Trophoblast cell (in vitro differentiated cells and primary cell): ENCODE results near the gene KCNE1.

Experiments used
- DNase-seq, 2 donors: peaks; one replicate each; pipeline ENCODE4 v3.0.0-alpha.2; 2016
- H2AFZ ChIP-seq: 2 replicates; pipeline ENCODE4 v1.6.1; 2013; ENCODE audit warnings: low read length, moderate library complexity, mild to moderate bottlenecking; ENCODE audit not compliant: insufficient read depth, poor library complexity
- H2AK5ac ChIP-seq: 2 replicates; pipeline ENCODE4 v1.6.1; 2013; ENCODE audit warnings: mild to moderate bottlenecking, low read length
- H2BK120ac ChIP-seq: 2 replicates; pipeline ENCODE4 v1.6.1; 2013; ENCODE audit warnings: low read length, mild to moderate bottlenecking, moderate library complexity; ENCODE audit not compliant: insufficient read depth, poor library complexity
- H2BK12ac ChIP-seq: 2 replicates; pipeline ENCODE4 v1.6.1; 2013; ENCODE audit warnings: mild to moderate bottlenecking, low read length, moderate library complexity
- H2BK5ac ChIP-seq: 2 replicates; pipeline ENCODE4 v1.6.1; 2013; ENCODE audit warnings: low read length, low read depth, moderate library complexity, mild to moderate bottlenecking; ENCODE audit not compliant: poor library complexity
- H3K14ac ChIP-seq: 2 replicates; pipeline ENCODE4 v1.6.1; 2013; ENCODE audit warnings: mild to moderate bottlenecking, low read length
- H3K18ac ChIP-seq: 2 replicates; pipeline ENCODE4 v1.6.1; 2013; ENCODE audit warnings: mild to moderate bottlenecking, low read length
- H3K23ac ChIP-seq: 2 replicates; pipeline ENCODE4 v1.6.1; 2013; ENCODE audit warnings: low read length
- H3K27ac ChIP-seq: 2 replicates; pipeline ENCODE4 v1.5.1; 2013; ENCODE audit warnings: low read depth, mild to moderate bottlenecking, inconsistent platforms, low read length, moderate library complexity
- H3K27me3 ChIP-seq: 2 replicates; pipeline ENCODE4 v1.6.1; 2013; ENCODE audit warnings: inconsistent platforms, mild to moderate bottlenecking, low read length, moderate library complexity; ENCODE audit not compliant: insufficient read depth
- H3K36me3 ChIP-seq, 2 experiments: 1 replicate in 1 of 2; 2 replicates in 1 of 2; pipeline ENCODE4 v1.6.1; 2013; ENCODE audit warnings: low read length in 2 of 2, mild to moderate bottlenecking in 2 of 2, moderate library complexity in 1 of 2; ENCODE audit not compliant: insufficient read depth in 2 of 2, control insufficient read depth in 1 of 2
- H3K4ac ChIP-seq: 2 replicates; pipeline ENCODE4 v1.6.1; 2013; ENCODE audit warnings: low read depth, mild to moderate bottlenecking, low read length, moderate library complexity
- H3K4me1 ChIP-seq, 2 experiments: 1 replicate in 1 of 2; 2 replicates in 1 of 2; pipeline ENCODE4 v1.6.1; 2013; ENCODE audit warnings: low read length in 2 of 2, mild to moderate bottlenecking in 2 of 2, moderate library complexity in 1 of 2; ENCODE audit not compliant: insufficient read depth in 2 of 2, control insufficient read depth in 1 of 2
- H3K4me2 ChIP-seq: 2 replicates; pipeline ENCODE4 v1.6.1; 2013; ENCODE audit warnings: inconsistent platforms, mild to moderate bottlenecking, low read length, moderate library complexity
- H3K4me3 ChIP-seq: 2 replicates; pipeline ENCODE4 v1.5.1; 2013; ENCODE audit warnings: mild to moderate bottlenecking, low read depth, low read length, inconsistent platforms
- H3K79me1 ChIP-seq: one replicate; pipeline ENCODE4 v1.6.1; 2013; ENCODE audit warnings: low read length
- H3K79me2 ChIP-seq: 2 replicates; pipeline ENCODE4 v1.6.1; 2013; ENCODE audit warnings: low read length, mild to moderate bottlenecking; ENCODE audit not compliant: control insufficient read depth, insufficient read depth, poor library complexity
- H3K9ac ChIP-seq: 2 replicates; pipeline ENCODE4 v1.6.1; 2013; ENCODE audit warnings: mild to moderate bottlenecking, low read length
- H3K9me3 ChIP-seq: 2 replicates; pipeline ENCODE4 v1.6.1; 2013; ENCODE audit warnings: low read depth, mild to moderate bottlenecking, control low read depth, inconsistent platforms, low read length; ENCODE audit not compliant: insufficient read depth
- H4K12ac ChIP-seq: 2 replicates; pipeline ENCODE4 v1.6.1; 2013; ENCODE audit warnings: low read depth, mild to moderate bottlenecking, low read length, moderate library complexity
- H4K8ac ChIP-seq: 2 replicates; pipeline ENCODE4 v1.6.1; 2013; ENCODE audit warnings: low read depth, mild to moderate bottlenecking, low read length, moderate library complexity
- H4K91ac ChIP-seq: one replicate; pipeline ENCODE4 v1.6.1; 2013; ENCODE audit warnings: low read depth, mild to moderate bottlenecking, low read length, moderate library complexity
- WGBS: extraction: QIAGEN DNeasy Blood & Tissue Kit; methylation state at CpG from one replicate; pipeline ENCODE4 v1.1.7; 2013; ENCODE audit warnings: missing lambda C conversion rate; ENCODE audit not compliant: insufficient read length, insufficient coverage; ENCODE audit errors: extremely low coverage; 5-methylcytosine and 5-hydroxymethylcytosine counted together

The KCNE1 gene

DNA sequence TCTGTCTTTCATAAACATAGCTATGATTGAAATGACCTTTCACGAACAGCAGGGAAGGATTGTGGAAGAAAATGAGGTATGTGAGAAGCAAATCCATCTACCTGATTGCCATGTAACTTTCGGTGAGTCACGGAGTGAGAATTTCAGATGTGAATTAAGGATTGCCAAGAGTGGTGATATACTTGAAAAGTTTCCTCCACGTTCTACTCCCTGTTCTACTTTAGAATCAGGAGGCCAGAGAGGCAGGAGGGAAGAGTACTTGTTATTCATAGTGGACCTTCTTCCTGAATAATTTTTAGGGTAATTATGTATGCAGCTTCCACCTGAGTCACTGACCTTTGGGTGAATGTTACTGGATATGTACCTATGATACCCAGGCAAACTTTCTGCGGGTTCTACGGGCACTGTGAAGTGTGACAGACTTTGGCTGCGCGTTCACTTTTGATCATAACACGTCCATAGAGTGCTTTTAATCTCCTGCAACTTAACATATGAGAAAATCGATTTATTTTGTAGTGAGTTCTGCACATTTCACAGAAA, 2.6 kb upstream of the KCNE1 start:
- Histone ChIP-seq H2BK12ac (no peak overlapping the region), H3K36me3 (peaks cover 14 to 19% of the 10 kb centered on the region in 2 experiments), H3K79me1 (peaks cover 2% of the 10 kb centered on the region), H3K4me3 (no peak overlapping the region), H2AK5ac (no peak overlapping the region), H3K18ac (no peak overlapping the region), H4K8ac (no peak overlapping the region), H3K27ac (no peak overlapping the region), H3K4me2 (no peak overlapping the region), H2BK5ac (no peak overlapping the region), H3K23ac (no peak overlapping the region), H3K4ac (no peak overlapping the region), H3K79me2 (no peaks in the 10 kb centered on the region), H3K9ac (no peak overlapping the region), H3K14ac (no peak overlapping the region), H4K91ac (no peak overlapping the region), H3K27me3 (no peaks in the 10 kb centered on the region), H2AFZ (no peak overlapping the region), H4K12ac (no peak overlapping the region), H2BK120ac (no peak overlapping the region), H3K4me1 (peaks cover 4% of the 10 kb centered on the region in 2 experiments), H3K9me3 (no peaks in the 10 kb centered on the region)
- WGBS = no CpG with 5 or more reads among the region's 10 CpGs
- peak; percentile 53 to 82 for DNase-seq

DNA sequence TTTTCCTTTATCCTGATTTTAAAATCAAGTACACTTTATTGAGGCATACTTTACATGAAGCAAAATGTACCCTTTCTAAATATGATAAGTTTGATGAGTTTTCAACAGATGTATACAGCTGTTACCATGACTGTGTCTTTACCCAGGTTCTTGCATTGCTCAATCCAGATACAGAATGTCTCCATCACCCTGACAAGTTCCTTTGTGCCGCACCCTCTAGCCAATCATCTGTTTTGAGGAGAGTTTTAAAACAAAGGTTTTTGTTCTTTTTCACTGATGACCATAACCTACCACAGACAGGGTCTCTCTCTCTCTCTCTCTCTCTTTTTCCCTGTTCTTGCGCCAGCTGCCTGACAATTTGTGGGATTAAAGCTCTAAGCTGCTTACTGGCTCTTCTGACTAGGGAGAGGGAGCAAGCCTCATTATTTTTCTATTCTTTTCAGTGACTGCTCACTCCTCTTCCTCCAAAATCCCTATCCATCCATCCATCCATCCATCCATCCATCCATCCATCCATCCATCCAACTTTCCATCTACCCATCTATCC, 1.2 kb upstream of the KCNE1 start:
- H3K27me3 ChIP-seq = no peaks in the 10 kb centered on the region
- H3K27ac ChIP-seq = no peak overlapping the region
- H2BK12ac ChIP-seq = no peak overlapping the region
- no peak overlapping the region for H4K91ac ChIP-seq
- H2AFZ ChIP-seq = no peak overlapping the region
- no peak overlapping the region for H3K9ac ChIP-seq
- H3K18ac ChIP-seq = no peak overlapping the region
- H2AK5ac ChIP-seq = no peak overlapping the region
- H3K4me1 ChIP-seq = no peaks in the 10 kb centered on the region
- H3K36me3 ChIP-seq = peaks cover 5 to 11% of the 10 kb centered on the region in 2 experiments
- H3K4me3 ChIP-seq = no peak overlapping the region
- H3K4me2 ChIP-seq = no peak overlapping the region
- H4K12ac ChIP-seq = no peak overlapping the region
- H3K9me3 ChIP-seq = no peaks in the 10 kb centered on the region
- WGBS = no CpG with 5 or more reads among the region's 2 CpGs
- peak in 1 of 2 donors; percentile 27 for DNase-seq
- no peak overlapping the region for H3K14ac ChIP-seq
- H3K4ac ChIP-seq = no peak overlapping the region
- no peak overlapping the region for H4K8ac ChIP-seq
- no peak overlapping the region for H3K23ac ChIP-seq
- no peaks in the 10 kb centered on the region for H3K79me2 ChIP-seq
- no peak overlapping the region for H2BK5ac ChIP-seq
- no peak overlapping the region for H2BK120ac ChIP-seq
- peaks cover 2% of the 10 kb centered on the region for H3K79me1 ChIP-seq

DNA sequence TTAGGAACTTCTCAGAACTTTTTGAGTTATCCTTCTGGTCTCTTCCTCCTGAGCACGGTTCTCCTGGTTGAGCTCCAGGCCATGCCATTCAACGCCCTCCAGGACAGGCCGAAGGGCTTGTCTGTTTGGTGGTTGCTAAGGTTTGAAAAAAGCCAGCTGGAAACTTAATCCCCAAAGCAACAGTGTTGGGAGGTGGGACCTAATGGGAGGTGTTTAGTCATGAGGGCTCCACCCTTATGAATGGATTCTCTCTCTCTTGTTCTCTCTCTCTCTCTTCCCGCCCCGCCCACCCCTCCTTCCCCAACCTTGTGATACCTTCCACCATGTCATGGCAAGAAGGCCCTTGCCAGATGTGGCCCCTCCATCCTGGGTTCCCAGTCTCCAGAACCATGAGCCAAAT, 829 bp downstream of the KCNE1 start:
- H3K18ac ChIP-seq = no peak overlapping the region
- H3K9ac ChIP-seq = no peak overlapping the region
- H3K79me2 ChIP-seq = no peaks in the 10 kb centered on the region
- no peak overlapping the region for H3K23ac ChIP-seq
- H2BK12ac ChIP-seq = no peak overlapping the region
- no peak overlapping the region for H3K14ac ChIP-seq
- H3K36me3 ChIP-seq = no peaks in the 10 kb centered on the region
- no peak overlapping the region for H2BK120ac ChIP-seq
- no peaks in the 10 kb centered on the region for H3K4me1 ChIP-seq
- H3K79me1 ChIP-seq = peaks cover 2% of the 10 kb centered on the region
- no peak overlapping the region for H3K27ac ChIP-seq
- no peak overlapping the region for H3K4me3 ChIP-seq
- no peak overlapping the region for H3K4ac ChIP-seq
- DNase-seq = no peak
- H2AK5ac ChIP-seq = no peak overlapping the region
- H3K9me3 ChIP-seq = no peaks in the 10 kb centered on the region
- no peaks in the 10 kb centered on the region for H3K27me3 ChIP-seq
- H4K91ac ChIP-seq = no peak overlapping the region
- no peak overlapping the region for H2AFZ ChIP-seq
- H4K8ac ChIP-seq = no peak overlapping the region
- WGBS = no CpG with 5 or more reads among the region's 5 CpGs
- no peak overlapping the region for H4K12ac ChIP-seq
- no peak overlapping the region for H2BK5ac ChIP-seq
- H3K4me2 ChIP-seq = no peak overlapping the region

DNA sequence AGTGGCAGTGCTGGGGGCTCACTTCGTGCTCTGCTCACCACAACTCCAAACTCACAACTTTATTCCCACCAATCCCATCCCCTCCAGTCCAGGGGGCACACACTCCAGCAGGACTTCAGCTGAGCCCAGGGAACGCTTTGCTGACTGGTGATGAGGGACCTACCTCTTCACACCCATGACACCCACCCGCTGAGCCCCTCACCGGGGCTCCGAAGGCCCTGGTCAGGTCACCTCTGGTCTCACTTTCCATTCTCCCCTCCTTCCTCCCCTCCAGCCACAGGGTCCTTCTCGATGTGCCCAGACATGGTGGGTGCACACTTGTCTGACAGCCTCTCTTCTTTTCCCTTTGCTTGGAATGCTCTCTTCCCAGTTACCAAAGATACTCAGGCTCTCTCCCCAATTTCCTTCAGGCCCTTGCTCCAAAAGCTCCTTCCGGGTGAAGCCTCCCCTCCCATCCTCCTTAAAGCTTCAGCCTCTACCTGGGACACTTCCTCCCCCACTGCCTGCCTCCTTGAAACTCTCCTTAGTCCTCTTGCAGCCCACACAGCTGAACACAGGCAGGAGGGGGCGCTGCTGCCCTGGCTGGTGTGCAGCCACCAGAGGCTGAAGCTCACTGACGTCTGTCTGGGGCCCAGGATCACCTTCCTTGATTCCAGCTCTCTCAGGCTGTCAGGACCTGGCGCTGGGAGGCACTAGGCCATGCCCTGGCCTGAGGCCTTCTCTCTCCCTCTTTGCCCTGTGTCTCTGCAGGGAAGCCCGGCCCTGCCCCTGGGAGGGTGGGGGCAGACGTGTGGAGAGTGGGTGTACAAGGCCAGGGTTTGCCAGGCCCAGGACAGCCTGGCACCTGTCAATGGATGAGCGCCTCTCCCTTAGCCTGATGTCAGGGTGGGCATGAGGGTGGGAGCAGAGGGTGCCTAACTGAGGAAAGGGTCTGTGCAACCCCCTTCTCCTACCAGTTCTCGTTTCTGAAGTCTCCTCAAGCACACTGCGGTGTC, 1.6 kb downstream of the KCNE1 start:
- H3K79me1 ChIP-seq = peaks cover 2% of the 10 kb centered on the region
- peak overlapping the region; percentile 8 for H4K91ac ChIP-seq
- no peaks in the 10 kb centered on the region for H3K9me3 ChIP-seq
- no peaks in the 10 kb centered on the region for H3K36me3 ChIP-seq
- no peak overlapping the region for H3K4me2 ChIP-seq
- H3K27ac ChIP-seq = no peak overlapping the region
- no peak overlapping the region for H2AK5ac ChIP-seq
- H3K4me3 ChIP-seq = no peak overlapping the region
- H3K4ac ChIP-seq = no peak overlapping the region
- peak overlapping the region; percentile 5 for H2BK12ac ChIP-seq
- no peak overlapping the region for H2AFZ ChIP-seq
- no peak overlapping the region for H2BK5ac ChIP-seq
- WGBS = no CpG with 5 or more reads among the region's 15 CpGs
- H3K9ac ChIP-seq = no peak overlapping the region
- no peak overlapping the region for H3K14ac ChIP-seq
- no peak overlapping the region for H4K8ac ChIP-seq
- H4K12ac ChIP-seq = no peak overlapping the region
- H3K79me2 ChIP-seq = no peaks in the 10 kb centered on the region
- peak; percentile 77 to 85 for DNase-seq
- H3K27me3 ChIP-seq = no peaks in the 10 kb centered on the region
- no peak overlapping the region for H3K18ac ChIP-seq
- no peak overlapping the region for H2BK120ac ChIP-seq
- no peaks in the 10 kb centered on the region for H3K4me1 ChIP-seq
- no peak overlapping the region for H3K23ac ChIP-seq
